Mammary epithelial cell (primary cell): ENCODE measurements around the gene GRM8.

Experiments used
- CTCF ChIP-seq, 2 donors: IDR thresholded peaks in 1 of 2; conservative IDR thresholded peaks in 1 of 2; 2 replicates each; pipeline ENCODE4 v1.5.1; 2011 to 2012; ENCODE audit warnings: inconsistent platforms in 2 of 2, low read length in 2 of 2, mild to moderate bottlenecking in 2 of 2, control low read depth in 1 of 2, low read depth in 1 of 2; ENCODE audit not compliant: insufficient read depth in 1 of 2; ENCODE audit errors: extremely low read depth in 1 of 2
- EZH2 ChIP-seq: IDR thresholded peaks from 2 replicates; pipeline ENCODE4 v1.6.1; 2012; ENCODE audit warnings: low read length, inconsistent platforms, borderline replicate concordance

DNA sequence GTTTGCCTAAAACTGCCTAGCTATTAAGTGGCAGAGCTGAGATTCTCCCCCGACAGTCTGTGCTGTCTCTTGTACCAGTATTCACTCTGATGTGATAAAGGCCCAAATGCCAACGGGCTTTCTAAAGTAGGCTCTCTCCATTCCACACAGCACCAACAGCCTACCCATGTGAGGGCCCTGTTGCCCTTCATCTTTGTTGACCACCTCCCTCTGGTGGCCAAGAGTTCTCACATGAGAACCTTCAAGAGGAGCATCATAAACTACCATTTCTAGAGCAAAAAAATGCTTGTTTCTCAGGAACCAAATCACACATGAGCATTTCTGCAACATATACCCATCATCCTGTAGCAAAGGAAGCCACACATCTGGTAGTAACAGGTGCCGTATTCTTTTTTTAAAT lies 185.8 kb downstream of the GRM8 start:
- TF ChIP-seq CTCF (conservative IDR thresholded peaks at IDR 0.05 in 1 of 2, IDR thresholded peaks at IDR 0.05 in 1 of 2; ENCODE audit: extremely low read depth in 1 of 2, insufficient read depth in 1 of 2, low read depth in 1 of 2, low read length in 2 of 2) (peak in 1 of 2 donors; percentile 9), EZH2 (no peak)
